ENCODE data around the gene HBG2.

The HBG2 gene

DNA sequence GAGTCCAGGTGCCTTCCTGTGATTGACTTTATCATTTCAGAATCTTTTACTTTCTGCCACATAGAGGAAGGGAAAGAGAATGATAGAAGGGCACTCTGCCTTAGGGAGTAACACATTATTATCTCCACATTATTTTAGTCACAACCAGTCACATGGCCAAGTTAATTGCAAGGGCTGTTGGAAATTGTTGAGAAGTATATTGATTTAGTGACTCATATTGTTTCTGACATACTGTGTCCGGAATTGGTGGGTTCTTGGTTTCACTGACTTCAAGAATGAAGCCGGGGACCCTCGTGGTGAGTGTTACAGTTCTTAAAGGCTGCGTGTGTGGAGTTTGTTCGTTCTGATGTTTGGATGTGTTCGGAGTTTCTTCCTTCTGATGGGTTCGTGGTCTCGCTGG lies 38.4 kb upstream of the HBG2 start:
- Histone ChIP-seq H3K9me3 (replicated peaks; ENCODE audit: insufficient read depth, low read length) (no peaks in the 10 kb centered on the region), H3K27ac (ENCODE audit: low read length) (no peak overlapping the region), H3K4me3 (ENCODE audit: low read length) (no peak overlapping the region), H3K79me2 (ENCODE audit: low read length) (no peaks in the 10 kb centered on the region), H3F3A (ENCODE audit: insufficient read depth, low read length) (no peaks in the 10 kb centered on the region), H3K4me2 (ENCODE audit: low read depth, low read length) (no peak overlapping the region), H4K20me1 (ENCODE audit: insufficient read depth, low read length) (no peaks in the 10 kb centered on the region), H3K36me3 (replicated peaks; ENCODE audit: insufficient read depth, low read length) (no peaks in the 10 kb centered on the region), H3K9ac (ENCODE audit: low read length) (no peak overlapping the region), H2AFZ (ENCODE audit: low read length) (no peak overlapping the region), H3K27me3 (replicated peaks; ENCODE audit: insufficient read depth, low read length) (no peaks in the 10 kb centered on the region), H3K4me1 (ENCODE audit: low read length) (peaks cover 21% of the 10 kb centered on the region), H3K9me2 (replicated peaks; ENCODE audit: insufficient read depth, low read length) (no peaks in the 10 kb centered on the region)
- no peak for DNase-seq
- TF ChIP-seq, protein P1, sequence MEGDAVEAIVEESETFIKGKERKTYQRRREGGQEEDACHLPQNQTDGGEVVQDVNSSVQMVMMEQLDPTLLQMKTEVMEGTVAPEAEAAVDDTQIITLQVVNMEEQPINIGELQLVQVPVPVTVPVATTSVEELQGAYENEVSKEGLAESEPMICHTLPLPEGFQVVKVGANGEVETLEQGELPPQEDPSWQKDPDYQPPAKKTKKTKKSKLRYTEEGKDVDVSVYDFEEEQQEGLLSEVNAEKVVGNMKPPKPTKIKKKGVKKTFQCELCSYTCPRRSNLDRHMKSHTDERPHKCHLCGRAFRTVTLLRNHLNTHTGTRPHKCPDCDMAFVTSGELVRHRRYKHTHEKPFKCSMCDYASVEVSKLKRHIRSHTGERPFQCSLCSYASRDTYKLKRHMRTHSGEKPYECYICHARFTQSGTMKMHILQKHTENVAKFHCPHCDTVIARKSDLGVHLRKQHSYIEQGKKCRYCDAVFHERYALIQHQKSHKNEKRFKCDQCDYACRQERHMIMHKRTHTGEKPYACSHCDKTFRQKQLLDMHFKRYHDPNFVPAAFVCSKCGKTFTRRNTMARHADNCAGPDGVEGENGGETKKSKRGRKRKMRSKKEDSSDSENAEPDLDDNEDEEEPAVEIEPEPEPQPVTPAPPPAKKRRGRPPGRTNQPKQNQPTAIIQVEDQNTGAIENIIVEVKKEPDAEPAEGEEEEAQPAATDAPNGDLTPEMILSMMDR (IDR thresholded peaks at IDR 0.05; ENCODE audit: low read length) = no peak
- TF ChIP-seq EZH2 (optimal IDR thresholded peaks at IDR 0.05; ENCODE audit: low read depth, low read length) = no peak
- TF ChIP-seq EZH2phosphoT487 (IDR thresholded peaks at IDR 0.05; ENCODE audit: low read length) = no peak

- H3K79me2 ChIP-seq (ENCODE audit: low read length) = no peaks in the 10 kb centered on the region
- H3K9ac ChIP-seq (ENCODE audit: low read length) = no peak overlapping the region
- no peak overlapping the region for H3K4me2 ChIP-seq (ENCODE audit: low read depth, low read length)
- H3K27ac ChIP-seq (ENCODE audit: low read length) = no peak overlapping the region
- no peaks in the 10 kb centered on the region for H3K36me3 ChIP-seq (replicated peaks; ENCODE audit: insufficient read depth, low read length)
- H4K20me1 ChIP-seq (ENCODE audit: insufficient read depth, low read length) = no peaks in the 10 kb centered on the region
- H3K4me3 ChIP-seq (ENCODE audit: low read length) = no peak overlapping the region
- peaks cover 25% of the 10 kb centered on the region for H3K4me1 ChIP-seq (ENCODE audit: low read length)
- no peaks in the 10 kb centered on the region for H3K9me2 ChIP-seq (replicated peaks; ENCODE audit: insufficient read depth, low read length)
- no peaks in the 10 kb centered on the region for H3K9me3 ChIP-seq (replicated peaks; ENCODE audit: insufficient read depth, low read length)
- no peaks in the 10 kb centered on the region; the same call in 1 of the 2 replicates for H3F3A ChIP-seq (ENCODE audit: insufficient read depth, low read length)
- H3K27me3 ChIP-seq (replicated peaks; ENCODE audit: insufficient read depth, low read length) = no peaks in the 10 kb centered on the region
- TF ChIP-seq EZH2phosphoT487 (IDR thresholded peaks at IDR 0.05; ENCODE audit: low read length) = no peak
- TF ChIP-seq, protein P1 (IDR thresholded peaks at IDR 0.05; ENCODE audit: low read length) = peak; percentile 89
- DNase-seq = peak; percentile 68
- 0 out of 2 replicates have a peak overlapping the region, but pooled peaks have one; percentile 35 for H2AFZ ChIP-seq (ENCODE audit: low read length)
These were observed 36.7 kb upstream of the HBG2 start for GRCh38 chr11:5291207-5291838.

GRCh38 chr11:5290106-5290505 lies 35.5 kb upstream of the HBG2 start:
- Histone ChIP-seq H3K4me1 (ENCODE audit: low read length) (peaks cover 35% of the 10 kb centered on the region), H3K4me2 (ENCODE audit: low read depth, low read length) (no peak overlapping the region), H3K9me2 (replicated peaks; ENCODE audit: insufficient read depth, low read length) (no peaks in the 10 kb centered on the region), H3F3A (ENCODE audit: insufficient read depth, low read length) (no peaks in the 10 kb centered on the region; the same call in 1 of the 2 replicates), H3K9ac (ENCODE audit: low read length) (no peak overlapping the region), H3K36me3 (replicated peaks; ENCODE audit: insufficient read depth, low read length) (no peaks in the 10 kb centered on the region), H3K27me3 (replicated peaks; ENCODE audit: insufficient read depth, low read length) (no peaks in the 10 kb centered on the region), H3K4me3 (ENCODE audit: low read length) (no peak overlapping the region), H4K20me1 (ENCODE audit: insufficient read depth, low read length) (no peaks in the 10 kb centered on the region), H2AFZ (ENCODE audit: low read length) (no peak overlapping the region), H3K9me3 (replicated peaks; ENCODE audit: insufficient read depth, low read length) (no peaks in the 10 kb centered on the region), H3K79me2 (ENCODE audit: low read length) (no peaks in the 10 kb centered on the region), H3K27ac (ENCODE audit: low read length) (no peak overlapping the region)
- no peak for DNase-seq
- TF ChIP-seq, protein P1 (IDR thresholded peaks at IDR 0.05; ENCODE audit: low read length) = no peak
- TF ChIP-seq EZH2phosphoT487 (IDR thresholded peaks at IDR 0.05; ENCODE audit: low read length) (no peak), EZH2 (optimal IDR thresholded peaks at IDR 0.05; ENCODE audit: low read depth, low read length) (no peak)
